ENCODE results near the gene MAGI1.

The MAGI1 gene

DNA sequence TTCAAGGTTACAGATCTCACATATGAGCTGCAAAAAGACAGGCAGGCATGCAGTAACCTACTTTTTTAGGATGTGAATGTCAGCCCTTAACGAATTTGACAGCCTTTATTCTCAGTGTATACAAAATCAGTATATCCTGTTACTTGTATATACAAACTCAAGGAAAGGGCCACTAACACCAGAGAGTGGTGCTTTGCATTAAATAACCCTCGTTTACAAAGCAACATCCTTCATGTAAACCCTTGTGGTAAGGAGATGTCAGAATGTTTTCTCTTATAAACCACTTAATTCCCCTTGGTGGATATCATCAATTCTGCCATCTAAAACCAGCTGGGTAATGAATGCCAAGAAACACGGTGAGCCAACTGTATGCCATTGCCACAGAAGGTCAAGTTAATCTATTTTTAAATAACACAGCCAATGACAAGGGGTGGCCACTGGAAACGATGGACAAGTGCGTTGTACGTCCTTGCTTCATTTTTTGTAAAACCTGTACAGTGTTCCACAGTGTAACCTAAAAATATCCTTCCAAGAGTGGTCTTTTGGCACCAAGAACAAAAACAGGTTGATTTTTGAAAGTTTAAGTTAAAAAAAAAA, 7.5 kb downstream of the MAGI1 start:
- no peak for TF ChIP-seq GATA3 (IDR thresholded peaks at IDR 0.05; ENCODE audit: low read depth, low read length)
- no peak for TF ChIP-seq GATA2 (IDR thresholded peaks at IDR 0.05; ENCODE audit: low read depth, low read length)

DNA sequence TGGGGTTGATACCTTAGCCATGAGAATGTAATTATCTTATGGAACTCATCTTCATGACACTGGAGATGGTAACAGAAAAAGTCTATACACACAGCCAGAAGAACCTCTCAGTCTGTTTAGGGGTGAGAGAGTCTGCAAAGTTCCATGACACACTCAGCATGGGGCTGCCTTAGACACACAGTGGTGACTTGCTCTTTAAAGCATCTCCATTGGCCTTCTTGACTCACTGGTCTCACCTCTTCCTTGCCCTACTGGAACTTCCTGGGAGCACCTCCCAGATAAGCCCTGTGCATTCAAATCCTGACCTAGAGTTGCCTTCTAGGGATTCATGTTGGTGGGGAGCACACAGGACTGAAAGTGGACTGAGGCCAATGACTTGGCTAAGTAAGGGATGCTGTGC, 9.3 kb downstream of the MAGI1 start:
- TF ChIP-seq GATA3 (IDR thresholded peaks at IDR 0.05; ENCODE audit: low read depth, low read length): no peak
- no peak for TF ChIP-seq GATA2 (IDR thresholded peaks at IDR 0.05; ENCODE audit: low read depth, low read length)

DNA sequence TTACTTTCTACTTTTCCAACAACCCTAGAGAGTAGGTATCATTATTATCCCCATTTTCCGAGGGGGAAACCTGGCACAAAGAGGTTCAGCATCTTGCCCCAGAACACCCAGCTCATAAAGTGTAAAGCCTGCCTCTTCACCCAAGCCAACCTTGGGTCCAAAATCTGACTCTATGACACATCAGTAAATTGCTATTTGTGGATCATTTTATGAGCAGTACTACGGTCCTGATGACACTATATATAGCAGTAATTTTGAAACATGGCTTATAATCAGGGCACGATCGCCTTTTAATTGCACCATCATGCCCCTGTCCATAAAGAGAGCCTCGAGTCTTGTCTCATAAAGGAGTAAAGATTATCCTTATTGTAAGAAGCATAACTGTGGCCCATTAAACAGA, 9.7 kb downstream of the MAGI1 start:
- TF ChIP-seq GATA2 (IDR thresholded peaks at IDR 0.05; ENCODE audit: low read depth, low read length): no peak
- TF ChIP-seq GATA3 (IDR thresholded peaks at IDR 0.05; ENCODE audit: low read depth, low read length): no peak

DNA sequence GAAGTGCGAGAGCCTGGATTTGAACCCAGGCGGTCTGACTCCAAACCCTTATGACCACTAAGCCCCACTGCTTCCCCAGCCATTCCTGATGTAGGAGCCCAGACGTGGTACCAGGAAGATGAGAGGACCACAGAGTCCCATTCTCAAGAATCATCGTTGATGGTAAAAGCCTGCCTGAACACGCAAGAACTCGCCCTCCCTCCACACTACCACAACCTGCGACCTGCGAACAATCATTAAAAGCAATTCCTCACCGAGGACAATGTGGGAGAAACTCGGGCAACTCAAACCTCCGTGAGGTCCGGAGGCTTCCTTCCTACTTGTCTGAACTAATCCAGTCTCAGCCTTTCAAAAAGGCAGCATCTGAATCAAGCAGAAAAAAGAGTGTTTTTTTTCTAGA, 10.3 kb downstream of the MAGI1 start:
- TF ChIP-seq GATA2 (IDR thresholded peaks at IDR 0.05; ENCODE audit: low read depth, low read length) (no peak), GATA3 (IDR thresholded peaks at IDR 0.05; ENCODE audit: low read depth, low read length) (no peak)

DNA sequence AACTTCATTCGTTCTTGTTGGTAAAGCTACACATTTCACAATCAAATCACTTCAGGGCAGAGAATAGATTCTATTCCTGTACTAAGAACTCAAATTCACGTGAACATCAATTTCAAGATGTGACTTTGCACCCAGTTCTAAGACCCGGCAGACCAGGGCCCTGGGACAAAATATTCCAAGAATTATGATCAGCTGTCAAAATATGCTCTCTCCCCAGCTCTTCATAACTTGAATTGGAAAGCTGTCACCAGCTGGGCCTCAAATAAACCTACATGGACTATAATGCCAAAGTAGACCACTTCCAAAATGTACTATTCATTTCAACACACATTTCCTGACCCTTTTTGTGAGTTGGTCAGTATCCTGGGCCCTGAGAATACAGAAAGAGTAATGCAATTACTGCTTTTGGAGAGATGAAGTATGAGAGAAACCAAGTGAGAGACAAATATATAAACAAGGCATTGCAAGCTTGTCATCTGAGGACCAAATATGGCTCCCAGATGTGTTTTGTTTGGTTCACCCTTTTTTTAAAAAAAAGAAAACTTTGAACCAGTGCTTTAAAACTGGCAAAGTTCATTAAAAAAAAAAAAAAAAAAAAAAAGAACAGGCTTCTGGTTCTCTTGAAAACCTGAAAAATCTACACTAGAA, 14.9 kb downstream of the MAGI1 start:
- no peak for TF ChIP-seq GATA2 (IDR thresholded peaks at IDR 0.05; ENCODE audit: low read depth, low read length)
- TF ChIP-seq GATA3 (IDR thresholded peaks at IDR 0.05; ENCODE audit: low read depth, low read length): no peak

DNA sequence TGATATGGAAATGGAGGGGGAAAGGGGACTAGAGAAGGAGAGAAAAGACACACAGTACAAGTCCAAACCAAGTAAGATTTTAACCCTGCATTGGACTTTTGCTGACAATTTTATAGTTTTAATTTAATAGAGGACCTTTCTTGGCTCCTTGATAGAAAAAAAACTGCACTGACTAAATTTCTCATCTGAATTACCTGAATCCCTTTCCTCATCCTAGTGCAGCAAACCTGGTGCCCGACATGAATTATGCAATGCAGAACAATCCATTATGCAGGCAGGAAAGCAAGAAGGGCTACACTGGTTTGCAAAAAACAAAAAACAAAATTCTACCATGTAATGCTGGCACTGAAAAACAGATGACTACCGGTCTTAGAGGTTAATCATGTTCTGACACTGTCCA, 15.5 kb downstream of the MAGI1 start:
- TF ChIP-seq GATA3 (IDR thresholded peaks at IDR 0.05; ENCODE audit: low read depth, low read length) (no peak), GATA2 (IDR thresholded peaks at IDR 0.05; ENCODE audit: low read depth, low read length) (no peak)

DNA sequence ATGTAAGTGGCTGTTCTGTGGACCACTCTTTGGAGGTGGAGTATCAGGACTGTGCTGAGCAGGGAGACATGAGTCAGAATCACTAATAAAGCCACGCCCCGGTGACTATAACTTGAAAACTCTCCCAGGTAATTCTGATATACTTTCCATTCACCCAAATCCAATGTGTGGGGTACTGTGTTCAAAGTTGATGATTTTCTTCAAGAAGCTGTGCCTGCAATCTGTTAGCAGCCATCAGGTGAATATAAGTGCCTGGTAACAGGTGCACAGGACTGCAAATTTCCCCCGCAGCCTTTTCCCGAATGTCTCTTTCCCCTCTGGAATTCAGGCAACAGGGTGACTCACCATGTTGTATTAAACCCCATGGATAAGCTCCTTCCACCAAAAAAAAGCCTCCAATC, 17.0 kb downstream of the MAGI1 start:
- TF ChIP-seq GATA3 (IDR thresholded peaks at IDR 0.05; ENCODE audit: low read depth, low read length) (no peak), GATA2 (IDR thresholded peaks at IDR 0.05; ENCODE audit: low read depth, low read length) (no peak)

DNA sequence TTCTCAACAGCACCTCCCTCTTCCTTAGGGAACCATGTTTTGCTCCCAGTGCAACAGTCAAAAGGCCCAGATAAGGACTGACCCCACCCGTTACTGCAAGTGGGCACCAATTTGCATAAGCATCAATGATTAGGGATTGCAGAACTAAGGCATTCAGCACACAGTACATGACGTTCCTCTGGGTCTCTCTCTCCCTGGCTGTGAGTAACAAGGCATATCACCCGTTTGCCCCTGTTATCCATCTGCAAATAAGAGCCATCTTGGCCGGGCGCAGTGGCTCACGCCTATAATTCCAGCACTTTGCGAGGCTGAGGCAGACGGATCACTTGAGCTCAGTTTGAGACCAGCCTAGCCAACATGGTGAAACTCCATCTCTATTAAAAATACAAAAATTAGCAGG, 18.8 kb downstream of the MAGI1 start:
- no peak for TF ChIP-seq GATA2 (IDR thresholded peaks at IDR 0.05; ENCODE audit: low read depth, low read length)
- no peak for TF ChIP-seq GATA3 (IDR thresholded peaks at IDR 0.05; ENCODE audit: low read depth, low read length)

DNA sequence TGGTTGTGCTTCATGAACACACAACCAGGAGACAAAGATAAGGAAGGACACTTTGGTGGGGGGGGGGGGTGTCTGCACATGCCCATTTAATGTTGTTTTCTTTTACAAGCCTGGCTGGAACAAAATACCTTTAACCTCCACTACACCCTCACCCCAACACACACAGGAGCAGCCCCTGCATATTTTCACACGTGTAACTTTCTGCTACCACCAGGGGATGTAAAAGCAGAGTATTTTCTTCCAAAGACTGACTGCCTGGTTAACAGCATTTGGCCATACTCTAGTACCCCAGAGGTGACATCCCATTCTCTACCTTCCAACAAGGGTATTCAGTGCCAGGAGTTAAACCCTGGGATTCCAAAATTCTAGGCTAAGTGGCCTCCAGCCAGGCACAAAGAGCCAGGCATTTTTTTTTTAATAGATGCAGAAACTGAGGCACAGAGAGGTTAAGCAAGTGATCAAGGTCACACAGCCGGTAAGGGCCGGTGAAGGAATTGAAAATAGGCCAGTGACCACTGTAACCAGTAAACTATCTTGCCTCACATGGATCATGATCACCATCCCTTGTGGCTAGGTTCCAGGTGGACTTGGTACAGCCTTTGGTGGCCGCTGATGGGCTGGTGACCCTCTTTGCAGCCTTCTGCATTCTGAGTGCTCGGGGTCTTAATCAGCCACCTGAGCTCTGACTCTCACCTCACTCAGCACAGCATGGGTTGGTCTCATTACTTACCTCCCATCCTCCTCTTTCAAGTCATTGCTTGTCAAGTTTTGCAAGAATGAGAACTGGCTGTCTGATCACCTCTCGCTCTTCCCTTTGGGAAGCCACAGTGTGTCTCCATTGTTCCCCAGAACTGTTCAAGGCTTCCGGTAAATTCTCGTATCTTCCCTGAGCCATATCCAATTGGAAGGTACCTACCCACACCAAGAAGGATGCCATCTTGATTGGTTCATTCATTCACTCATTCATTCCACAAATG, 20.4 kb downstream of the MAGI1 start:
- TF ChIP-seq GATA3 (IDR thresholded peaks at IDR 0.05; ENCODE audit: low read depth, low read length): no peak
- TF ChIP-seq GATA2 (IDR thresholded peaks at IDR 0.05; ENCODE audit: low read depth, low read length): no peak

DNA sequence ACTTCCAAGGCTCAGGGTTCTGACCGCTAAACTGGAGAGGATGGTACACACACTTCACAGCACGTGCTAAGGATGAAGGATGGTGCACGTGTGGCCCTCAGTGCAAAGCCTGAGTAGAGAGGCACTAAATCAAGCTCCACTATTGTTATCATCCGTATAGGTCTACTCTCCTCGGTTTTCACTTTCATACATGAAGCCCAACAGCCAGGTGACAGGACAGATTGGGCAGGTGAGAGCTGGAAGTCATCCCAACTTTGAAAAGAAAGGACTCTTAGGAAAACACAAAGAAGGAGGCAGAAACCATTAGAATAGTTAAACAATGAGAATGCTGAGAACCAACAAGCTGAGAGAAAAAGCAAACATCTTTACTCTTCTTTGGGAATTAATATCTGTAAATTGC, 21.1 kb downstream of the MAGI1 start:
- TF ChIP-seq GATA3 (IDR thresholded peaks at IDR 0.05; ENCODE audit: low read depth, low read length): no peak
- no peak for TF ChIP-seq GATA2 (IDR thresholded peaks at IDR 0.05; ENCODE audit: low read depth, low read length)

DNA sequence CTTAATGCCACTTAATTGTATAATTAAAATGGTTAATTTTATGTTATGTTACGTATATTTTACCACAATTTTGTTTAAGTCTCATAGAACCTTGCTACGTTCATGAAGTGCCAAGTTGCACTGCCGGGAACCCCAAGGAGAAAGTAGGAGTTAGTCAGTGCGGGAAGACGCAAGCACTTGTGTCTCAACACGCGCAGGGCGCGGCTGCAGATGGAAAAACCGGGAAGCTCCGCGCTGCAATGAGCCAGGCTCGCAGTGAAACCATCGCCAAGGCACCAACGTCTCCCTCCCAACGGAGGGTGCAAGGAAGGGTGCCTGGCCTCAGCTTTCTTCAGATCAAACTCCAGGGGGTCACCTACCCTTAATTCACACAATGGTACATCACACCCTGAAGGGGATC, 21.6 kb downstream of the MAGI1 start:
- TF ChIP-seq GATA3 (IDR thresholded peaks at IDR 0.05; ENCODE audit: low read depth, low read length) (no peak), GATA2 (IDR thresholded peaks at IDR 0.05; ENCODE audit: low read depth, low read length) (no peak)

DNA sequence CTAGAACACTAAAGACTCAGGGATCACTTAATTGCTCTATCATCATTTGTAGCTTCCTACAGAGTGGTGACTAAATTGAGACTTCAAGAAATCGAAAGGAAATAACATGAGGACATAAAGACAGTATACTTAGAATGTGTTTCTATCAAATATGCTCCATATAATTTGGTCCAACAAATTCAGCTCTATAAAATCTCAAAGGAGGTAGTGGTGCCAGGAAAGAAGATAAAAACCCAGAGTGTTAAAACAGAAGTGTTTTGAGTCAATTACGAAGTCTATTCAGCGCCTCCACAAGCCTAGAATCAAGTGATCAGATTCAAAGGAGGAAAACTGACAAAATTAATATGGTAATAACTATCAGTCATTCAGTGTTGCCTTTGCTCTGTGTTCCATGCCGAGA, 22.9 kb downstream of the MAGI1 start:
- TF ChIP-seq GATA2 (IDR thresholded peaks at IDR 0.05; ENCODE audit: low read depth, low read length) (no peak), GATA3 (IDR thresholded peaks at IDR 0.05; ENCODE audit: low read depth, low read length) (no peak)

DNA sequence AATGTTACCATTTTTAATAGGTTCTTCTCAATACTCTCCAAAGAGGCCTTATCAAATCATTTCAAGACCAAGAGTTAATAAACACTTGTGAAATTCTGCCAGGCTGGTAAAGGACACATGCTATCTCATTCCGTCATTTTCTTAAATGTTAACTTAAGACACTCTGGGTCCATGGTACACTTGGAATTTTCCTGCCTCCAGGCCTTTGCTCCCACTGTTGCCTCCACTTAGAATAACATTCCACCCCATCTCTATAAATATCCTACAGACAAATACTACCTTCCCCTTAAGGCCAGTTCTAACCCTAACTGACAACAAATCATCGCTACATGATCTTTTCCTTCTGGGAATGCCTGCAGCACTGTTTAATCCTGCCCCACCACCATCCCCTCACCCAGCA, 24.1 kb downstream of the MAGI1 start:
- TF ChIP-seq GATA3 (IDR thresholded peaks at IDR 0.05; ENCODE audit: low read depth, low read length) (no peak), GATA2 (IDR thresholded peaks at IDR 0.05; ENCODE audit: low read depth, low read length) (no peak)

DNA sequence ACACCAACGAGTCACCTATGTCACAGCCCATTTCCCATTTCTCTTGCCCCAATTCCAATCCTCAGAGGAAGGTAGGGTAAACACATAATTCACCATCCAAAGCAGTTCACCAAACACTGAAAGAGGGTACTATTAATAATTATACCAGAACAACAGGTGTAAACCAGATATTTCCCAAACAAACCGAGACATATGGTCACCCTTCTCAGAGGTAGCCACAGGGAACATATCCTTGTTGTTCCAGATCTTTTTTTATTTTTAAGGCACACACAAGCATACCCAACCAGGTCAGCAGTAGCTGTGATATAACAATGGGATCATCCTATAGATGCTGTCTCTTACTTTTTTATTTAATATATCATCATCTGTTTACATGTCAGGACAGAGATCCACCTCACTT, 24.7 kb downstream of the MAGI1 start:
- TF ChIP-seq GATA2 (IDR thresholded peaks at IDR 0.05; ENCODE audit: low read depth, low read length) (no peak), GATA3 (IDR thresholded peaks at IDR 0.05; ENCODE audit: low read depth, low read length) (no peak)

DNA sequence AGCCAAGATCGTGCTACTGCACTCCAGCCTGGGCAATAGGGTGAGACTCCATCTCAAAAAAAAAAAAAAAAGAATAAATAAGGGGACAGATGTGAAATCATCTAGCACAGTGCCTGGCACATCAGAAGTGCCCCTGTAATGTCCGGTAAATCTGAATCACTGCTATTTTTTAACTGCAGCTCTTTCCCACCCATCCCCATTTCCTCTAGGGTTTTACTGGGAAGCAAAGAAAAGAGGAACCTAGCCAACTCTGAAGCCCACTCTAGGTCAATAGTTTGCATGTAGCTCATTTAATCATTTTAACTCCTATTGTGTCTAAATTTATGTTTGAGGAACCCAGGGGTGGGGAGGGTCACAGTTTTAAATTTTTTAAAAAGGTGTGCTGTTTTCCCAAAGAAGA, 26.0 kb downstream of the MAGI1 start:
- TF ChIP-seq GATA2 (IDR thresholded peaks at IDR 0.05; ENCODE audit: low read depth, low read length) (no peak), GATA3 (IDR thresholded peaks at IDR 0.05; ENCODE audit: low read depth, low read length) (no peak)

Data from SH-SY5Y (cell line).